ENCODE results near the gene PLXNA2.

The PLXNA2 gene

DNA sequence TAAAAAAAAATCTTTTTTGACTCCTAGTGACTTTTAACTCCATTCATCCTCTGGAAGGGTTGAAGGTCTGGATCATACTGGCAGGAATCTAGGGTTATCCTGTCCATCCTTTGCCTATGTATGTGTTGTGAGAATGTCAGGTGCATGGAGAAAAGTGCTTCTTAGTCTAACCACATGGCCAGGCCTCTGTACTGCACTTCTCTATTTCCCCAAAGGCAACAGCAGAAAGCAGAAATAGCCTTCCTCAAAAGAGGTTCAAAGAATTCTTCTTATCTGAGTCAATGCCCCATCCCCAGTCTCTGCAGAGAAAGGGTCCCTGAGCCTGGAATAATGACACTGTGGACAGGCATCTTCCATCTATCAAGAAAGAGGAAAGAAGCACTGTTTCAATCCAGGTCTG lies 247.5 kb downstream of the PLXNA2 start:
- Histone ChIP-seq H3K27me3 (ENCODE audit: insufficient read depth, low read length) (peaks cover 7% of the 10 kb centered on the region), H2AFZ (ENCODE audit: low read depth, low read length) (no peak overlapping the region), H3K4me1 (ENCODE audit: insufficient read depth, low read length) (no peaks in the 10 kb centered on the region), H3K36me3 (ENCODE audit: insufficient read depth, low read length) (no peaks in the 10 kb centered on the region), H3K9me3 (ENCODE audit: low read length) (no peaks in the 10 kb centered on the region), H3K4me3 (ENCODE audit: low read length) (no peak overlapping the region)

- H3K4me1 ChIP-seq (ENCODE audit: insufficient read depth, low read length), result no peaks in the 10 kb centered on the region
- H3K4me3 ChIP-seq (ENCODE audit: low read length), result no peak overlapping the region
- no peaks in the 10 kb centered on the region for H3K36me3 ChIP-seq (ENCODE audit: insufficient read depth, low read length)
- peaks cover 3% of the 10 kb centered on the region for H3K27me3 ChIP-seq (ENCODE audit: insufficient read depth, low read length)
- H2AFZ ChIP-seq (ENCODE audit: low read depth, low read length), result no peak overlapping the region
- H3K9me3 ChIP-seq (ENCODE audit: low read length), result no peaks in the 10 kb centered on the region
These were observed 248.6 kb downstream of the PLXNA2 start for GRCh38 chr1:207995576-207995975.

DNA sequence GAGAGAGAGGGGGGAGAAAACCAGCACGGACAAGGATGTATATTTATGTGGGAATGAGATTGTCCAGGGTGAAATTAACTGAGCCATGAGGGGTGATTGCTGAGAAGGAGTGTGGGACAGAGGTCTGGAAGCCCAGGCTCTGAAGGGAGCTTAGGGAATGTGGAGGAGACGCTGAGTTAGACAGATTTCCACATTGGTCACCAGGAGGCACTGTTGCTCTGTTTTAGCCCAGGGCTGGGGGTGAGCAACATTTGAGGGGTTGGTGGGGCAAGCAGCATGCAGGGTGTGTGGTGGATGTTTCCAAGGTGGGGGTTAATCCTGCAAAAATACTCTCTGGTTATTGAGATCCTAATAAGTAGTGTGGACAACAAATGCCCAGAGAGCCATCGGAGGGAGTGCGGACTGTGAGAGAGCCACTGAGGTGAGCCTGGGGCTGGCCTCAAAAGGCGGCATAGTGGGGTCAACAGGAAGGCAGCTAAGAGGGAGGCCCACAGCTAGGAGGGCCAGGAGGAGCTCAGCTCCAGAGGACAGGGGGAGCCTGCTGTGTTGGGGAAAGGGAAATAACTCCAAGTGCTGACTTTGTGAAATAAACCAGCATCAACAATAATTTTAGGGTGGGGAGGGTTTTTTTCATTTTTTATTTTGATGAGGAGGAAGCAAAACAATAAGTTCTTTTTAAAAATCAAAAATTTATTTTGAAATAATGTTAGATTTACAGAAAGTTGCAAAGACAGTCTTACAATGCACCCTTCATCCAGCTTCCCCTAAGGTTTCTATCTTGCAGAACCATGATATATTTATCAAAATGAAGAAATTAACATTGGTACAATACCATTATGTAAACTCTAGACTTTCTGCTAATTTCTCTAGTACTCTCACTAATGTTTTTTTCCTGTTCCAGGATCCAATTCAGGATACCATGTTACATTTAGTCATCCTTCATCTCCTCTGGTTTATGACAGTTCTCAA lies 250.4 kb downstream of the PLXNA2 start:
- Histone ChIP-seq H2AFZ (ENCODE audit: low read depth, low read length) (no peak overlapping the region), H3K4me1 (ENCODE audit: insufficient read depth, low read length) (no peaks in the 10 kb centered on the region), H3K9me3 (ENCODE audit: low read length) (no peaks in the 10 kb centered on the region), H3K36me3 (ENCODE audit: insufficient read depth, low read length) (no peaks in the 10 kb centered on the region), H3K4me3 (ENCODE audit: low read length) (no peak overlapping the region), H3K27me3 (ENCODE audit: insufficient read depth, low read length) (peaks cover 3% of the 10 kb centered on the region)

- Histone ChIP-seq H3K27me3 (ENCODE audit: insufficient read depth, low read length) (peaks cover 3% of the 10 kb centered on the region), H3K36me3 (ENCODE audit: insufficient read depth, low read length) (no peaks in the 10 kb centered on the region), H3K9me3 (ENCODE audit: low read length) (no peaks in the 10 kb centered on the region), H2AFZ (ENCODE audit: low read depth, low read length) (no peak overlapping the region), H3K4me3 (ENCODE audit: low read length) (no peak overlapping the region), H3K4me1 (ENCODE audit: insufficient read depth, low read length) (no peaks in the 10 kb centered on the region)
These were observed 251.4 kb downstream of the PLXNA2 start for GRCh38 chr1:207992677-207993236.

DNA sequence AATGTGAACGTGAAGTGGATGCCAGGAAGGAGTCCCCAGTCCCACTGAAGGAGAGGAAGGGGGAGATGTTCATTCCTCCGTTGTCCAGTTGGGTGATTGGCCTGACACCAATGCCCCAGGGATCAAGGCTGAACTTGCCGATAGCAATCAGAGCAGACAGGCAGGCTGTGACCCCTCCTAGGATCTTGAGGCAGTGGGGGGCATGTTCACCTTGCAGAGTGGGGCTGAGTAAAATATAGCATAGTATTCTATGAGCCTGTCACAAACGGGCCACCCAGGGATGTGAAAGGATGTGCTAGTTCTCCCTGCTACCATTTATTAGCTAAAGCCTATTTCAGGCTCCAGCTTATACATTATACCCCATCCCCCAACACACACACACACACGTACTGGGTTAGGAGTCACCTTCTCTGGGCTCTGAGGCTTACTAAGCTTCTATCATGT lies 252.6 kb downstream of the PLXNA2 start:
- Histone ChIP-seq H3K36me3 (ENCODE audit: insufficient read depth, low read length) (no peaks in the 10 kb centered on the region), H2AFZ (ENCODE audit: low read depth, low read length) (no peak overlapping the region)

DNA sequence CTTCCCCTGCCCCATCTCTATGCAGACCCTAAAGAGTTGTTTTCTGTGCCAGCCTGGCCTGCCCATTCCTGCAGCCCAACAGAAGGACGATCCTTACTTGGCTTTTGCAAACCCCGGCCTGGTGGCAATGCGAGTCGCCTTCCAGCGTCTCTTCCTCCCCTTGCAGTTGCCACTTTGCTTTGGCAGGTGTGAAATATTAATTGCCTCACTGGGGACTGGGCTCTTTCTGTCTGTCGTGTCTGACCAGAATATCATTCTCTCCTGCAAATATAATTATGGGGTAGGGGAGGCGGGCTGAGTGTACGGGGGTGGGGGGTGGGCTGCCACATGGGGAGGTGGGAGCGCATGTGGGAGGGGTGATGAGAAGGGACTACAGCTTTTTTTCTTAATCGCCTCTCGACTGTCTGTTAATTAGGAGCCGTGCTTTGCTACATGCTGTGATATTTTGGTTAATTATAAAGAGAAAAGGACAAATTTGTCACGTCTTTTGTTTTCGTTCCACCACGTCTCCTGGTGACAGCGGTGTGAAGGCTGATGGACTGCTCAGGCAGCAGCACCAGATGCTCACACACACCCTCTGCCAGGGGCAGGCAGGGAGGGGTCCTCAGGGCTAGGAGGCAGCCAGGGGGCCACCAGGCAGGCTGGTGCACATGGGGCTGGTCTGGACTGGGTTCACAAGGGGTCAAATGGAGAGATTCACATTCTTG lies 253.2 kb downstream of the PLXNA2 start:
- H3K4me3 ChIP-seq (ENCODE audit: low read length), result no peak overlapping the region
- H3K27me3 ChIP-seq (ENCODE audit: insufficient read depth, low read length), result peaks cover 3% of the 10 kb centered on the region
- no peaks in the 10 kb centered on the region for H3K9me3 ChIP-seq (ENCODE audit: low read length)

More for the DNA sequence above, 252.6 kb downstream of the PLXNA2 start:
- Histone ChIP-seq H3K4me1 (ENCODE audit: insufficient read depth, low read length) (no peaks in the 10 kb centered on the region), H3K4me3 (ENCODE audit: low read length) (no peak overlapping the region), H3K9me3 (ENCODE audit: low read length) (no peaks in the 10 kb centered on the region), H3K27me3 (ENCODE audit: insufficient read depth, low read length) (peaks cover 3% of the 10 kb centered on the region)

DNA sequence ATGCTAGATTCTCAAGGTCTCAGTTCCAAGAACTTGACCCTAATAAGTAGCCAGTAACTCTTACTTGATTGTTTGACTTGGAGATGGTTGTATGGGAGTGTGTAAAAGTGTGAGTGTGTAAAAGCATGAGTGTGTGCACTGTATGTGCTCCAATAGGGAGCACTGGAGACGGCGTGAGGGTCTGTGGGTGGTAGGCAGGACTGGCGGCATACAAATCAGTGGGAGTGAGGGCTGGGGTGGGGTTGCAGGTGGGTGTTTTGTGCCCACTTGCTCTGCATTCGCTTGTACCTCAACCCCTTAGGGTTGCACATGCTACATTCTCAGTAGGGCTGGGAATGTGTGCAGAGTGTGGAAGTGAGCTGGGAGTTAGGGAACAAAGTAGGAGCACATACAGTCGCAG lies 253.7 kb downstream of the PLXNA2 start:
- Histone ChIP-seq H3K9me3 (ENCODE audit: low read length) (no peaks in the 10 kb centered on the region), H3K4me1 (ENCODE audit: insufficient read depth, low read length) (no peaks in the 10 kb centered on the region), H3K36me3 (ENCODE audit: insufficient read depth, low read length) (no peaks in the 10 kb centered on the region), H3K4me3 (ENCODE audit: low read length) (no peak overlapping the region), H3K27me3 (ENCODE audit: insufficient read depth, low read length) (peaks cover 3% of the 10 kb centered on the region), H2AFZ (ENCODE audit: low read depth, low read length) (no peak overlapping the region)

More for the DNA sequence above, 253.2 kb downstream of the PLXNA2 start:
- H3K4me1 ChIP-seq (ENCODE audit: insufficient read depth, low read length), result no peaks in the 10 kb centered on the region
- H2AFZ ChIP-seq (ENCODE audit: low read depth, low read length), result no peak overlapping the region
- no peaks in the 10 kb centered on the region for H3K36me3 ChIP-seq (ENCODE audit: insufficient read depth, low read length)

GRCh38 chr1:207988326-207989165 lies 255.6 kb downstream of the PLXNA2 start:
- Histone ChIP-seq H3K36me3 (ENCODE audit: insufficient read depth, low read length) (no peaks in the 10 kb centered on the region), H3K27me3 (ENCODE audit: insufficient read depth, low read length) (no peaks in the 10 kb centered on the region)

DNA sequence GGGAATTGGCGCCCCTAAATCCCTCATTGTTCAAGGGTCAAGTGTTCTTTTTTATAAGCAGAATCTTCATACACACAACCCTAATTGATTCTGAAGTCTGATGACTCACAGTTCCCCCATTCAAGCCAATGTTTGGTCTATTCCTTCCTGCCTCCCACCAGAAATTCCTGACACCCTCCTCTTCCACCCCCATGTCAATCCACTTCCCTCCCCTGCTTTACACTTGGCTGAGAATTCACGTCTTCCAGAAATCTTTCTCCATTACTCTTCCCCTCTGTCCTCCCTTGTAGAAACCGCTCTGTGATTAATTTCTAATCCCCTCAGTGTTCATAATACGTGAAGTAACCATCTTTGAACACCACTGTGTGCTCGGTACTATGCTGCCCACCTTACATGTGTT lies 257.0 kb downstream of the PLXNA2 start:
- H2AFZ ChIP-seq (ENCODE audit: low read depth, low read length), result no peak overlapping the region
- no peaks in the 10 kb centered on the region for H3K4me1 ChIP-seq (ENCODE audit: insufficient read depth, low read length)
- no peaks in the 10 kb centered on the region for H3K27me3 ChIP-seq (ENCODE audit: insufficient read depth, low read length)
- no peaks in the 10 kb centered on the region for H3K36me3 ChIP-seq (ENCODE audit: insufficient read depth, low read length)
- no peaks in the 10 kb centered on the region for H3K9me3 ChIP-seq (ENCODE audit: low read length)
- no peak overlapping the region for H3K4me3 ChIP-seq (ENCODE audit: low read length)

More at GRCh38 chr1:207988326-207989165, 255.6 kb downstream of the PLXNA2 start:
- no peak overlapping the region for H3K4me3 ChIP-seq (ENCODE audit: low read length)
- no peaks in the 10 kb centered on the region for H3K9me3 ChIP-seq (ENCODE audit: low read length)
- H2AFZ ChIP-seq (ENCODE audit: low read depth, low read length), result no peak overlapping the region
- H3K4me1 ChIP-seq (ENCODE audit: insufficient read depth, low read length), result no peaks in the 10 kb centered on the region

- H2AFZ ChIP-seq (ENCODE audit: low read depth, low read length), result no peak overlapping the region
- H3K27me3 ChIP-seq (ENCODE audit: insufficient read depth, low read length), result no peaks in the 10 kb centered on the region
- no peaks in the 10 kb centered on the region for H3K9me3 ChIP-seq (ENCODE audit: low read length)
- no peak overlapping the region for H3K4me3 ChIP-seq (ENCODE audit: low read length)
- no peaks in the 10 kb centered on the region for H3K36me3 ChIP-seq (ENCODE audit: insufficient read depth, low read length)
- H3K4me1 ChIP-seq (ENCODE audit: insufficient read depth, low read length), result no peaks in the 10 kb centered on the region
These were observed 258.2 kb downstream of the PLXNA2 start for GRCh38 chr1:207985996-207986395.

DNA sequence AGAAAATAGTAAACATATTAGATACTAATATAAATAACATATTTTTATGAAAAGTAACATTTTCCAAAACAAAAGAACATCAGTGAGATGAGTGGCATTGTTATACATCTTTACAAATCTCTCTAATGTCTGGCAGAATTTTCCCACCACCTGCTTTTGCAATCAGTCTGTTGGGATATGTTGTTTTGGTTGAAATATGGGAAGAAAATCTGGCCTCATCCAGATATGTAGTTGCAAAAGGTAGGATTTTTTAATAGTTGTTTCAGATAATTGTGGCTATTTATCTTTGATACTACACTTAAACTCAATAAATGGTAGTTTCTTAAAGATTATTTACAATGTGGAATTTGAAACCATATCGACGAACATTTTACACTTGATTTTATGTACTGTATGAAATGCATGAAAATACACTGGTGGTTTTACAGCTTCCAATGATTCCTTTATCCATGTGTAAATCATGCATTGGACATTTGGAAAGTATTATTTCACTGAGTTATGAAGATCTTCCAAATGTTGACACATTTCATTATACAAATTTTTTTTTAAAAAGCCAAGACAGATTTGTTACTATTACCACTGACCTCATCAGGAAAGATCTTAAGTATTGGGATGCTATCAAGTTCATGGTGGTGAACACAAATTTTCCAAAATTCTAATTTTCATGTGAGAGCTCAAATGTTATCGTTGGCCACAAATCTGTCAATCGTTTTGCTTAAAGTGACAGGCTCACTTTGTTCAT lies 259.2 kb downstream of the PLXNA2 start:
- Histone ChIP-seq H3K4me3 (ENCODE audit: low read length) (no peak overlapping the region), H2AFZ (ENCODE audit: low read depth, low read length) (no peak overlapping the region), H3K4me1 (ENCODE audit: insufficient read depth, low read length) (no peaks in the 10 kb centered on the region), H3K9me3 (ENCODE audit: low read length) (no peaks in the 10 kb centered on the region), H3K27me3 (ENCODE audit: insufficient read depth, low read length) (no peaks in the 10 kb centered on the region), H3K36me3 (ENCODE audit: insufficient read depth, low read length) (no peaks in the 10 kb centered on the region)

DNA sequence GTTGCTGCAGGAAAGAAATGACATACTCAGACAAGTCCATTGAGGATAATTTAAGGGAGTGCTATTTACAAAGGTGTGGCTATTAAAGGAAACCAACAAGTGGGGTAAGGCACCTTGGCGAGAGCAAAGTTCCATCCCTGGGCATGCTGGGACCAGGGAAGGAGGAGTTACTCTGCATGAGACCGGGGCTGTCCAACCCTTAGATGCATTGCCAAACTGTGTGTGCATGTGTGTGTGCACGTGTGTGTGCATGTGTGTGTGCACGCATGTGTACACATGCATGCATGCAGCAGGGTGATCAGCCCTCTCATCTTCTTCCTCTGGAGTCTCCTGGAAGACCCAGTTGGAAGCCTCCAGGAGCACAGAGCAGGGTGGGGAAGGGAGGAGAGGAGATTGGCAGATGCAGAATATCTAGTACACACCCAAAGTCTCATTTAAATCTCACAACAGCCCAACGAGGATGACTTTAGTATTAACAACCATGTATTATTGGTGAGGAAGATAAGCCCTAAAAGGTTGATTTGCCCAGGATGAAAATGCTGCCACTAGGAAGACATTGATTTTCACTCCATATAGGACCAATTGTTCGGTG lies 261.0 kb downstream of the PLXNA2 start:
- Histone ChIP-seq H3K27me3 (ENCODE audit: insufficient read depth, low read length) (peaks cover 3% of the 10 kb centered on the region), H3K4me3 (ENCODE audit: low read length) (no peak overlapping the region)

More for the DNA sequence above, 261.0 kb downstream of the PLXNA2 start:
- Histone ChIP-seq H3K36me3 (ENCODE audit: insufficient read depth, low read length) (no peaks in the 10 kb centered on the region), H2AFZ (ENCODE audit: low read depth, low read length) (no peak overlapping the region), H3K9me3 (ENCODE audit: low read length) (no peaks in the 10 kb centered on the region), H3K4me1 (ENCODE audit: insufficient read depth, low read length) (no peaks in the 10 kb centered on the region)

Data from neuron (in vitro differentiated cells).